HepG2 (cell line): ENCODE data around the gene PPRC1. TPM values are rescaled to one million over a fixed set of nuclear protein-coding genes. Genes with fewer than 3 reads are reported as not detected.

Experiments used
- ARID3A ChIP-seq: IDR thresholded peaks from 2 replicates; pipeline ENCODE4 v1.6.1; 2012; ENCODE audit warnings: low read depth, low read length, improper control_type of control experiment
- ARNT2 ChIP-seq: sonication (generic); formaldehyde crosslinking; IDR thresholded peaks from 2 replicates; pipeline ENCODE4 v1.8.0; 2022; ENCODE audit warnings: mild to moderate bottlenecking, low read depth, missing genetic modification reagents, moderate library complexity
- CENPX ChIP-seq: sonication (generic); formaldehyde crosslinking; IDR thresholded peaks from 2 replicates; pipeline ENCODE4 v1.9.0; 2021; ENCODE audit warnings: mild to moderate bottlenecking, missing genetic modification reagents, moderate library complexity
- DRAP1 ChIP-seq: IDR thresholded peaks from 2 replicates; pipeline ENCODE4 v1.6.1; 2016; ENCODE audit warnings: missing genetic modification reagents, missing compliant biosample characterization
- EEA1 ChIP-seq: sonication (generic); formaldehyde crosslinking; IDR thresholded peaks from 2 replicates; pipeline ENCODE4 v1.5.1; 2020; ENCODE audit warnings: mild to moderate bottlenecking, missing genetic modification reagents, borderline replicate concordance
- FOXP1 ChIP-seq, 2 experiments: fragments of 450-650 bp in 1 of 2; IDR thresholded peaks; 2 replicates each; pipeline ENCODE4 v1.6.1; 2017 to 2018; ENCODE audit warnings: antibody characterized with exemption in 1 of 2
- GTF3A ChIP-seq: sonication (generic); formaldehyde crosslinking; conservative IDR thresholded peaks from 2 replicates; pipeline ENCODE4 v1.4.0; 2020; ENCODE audit warnings: mild to moderate bottlenecking, missing genetic modification reagents
- HHEX ChIP-seq: IDR thresholded peaks from 2 replicates; pipeline ENCODE4 v1.6.1; 2016; ENCODE audit warnings: control low read depth
- HMG20A ChIP-seq: IDR thresholded peaks from 2 replicates; pipeline ENCODE4 v1.6.1; 2016; ENCODE audit warnings: borderline replicate concordance
- HMGXB4 ChIP-seq, 2 experiments: sonication (generic) in 1 of 2; formaldehyde crosslinking in 1 of 2; IDR thresholded peaks; 2 replicates each; pipeline versions ENCODE4 v1.4.0 to v1.6.1; 2018 to 2020; ENCODE audit warnings: missing genetic modification reagents in 2 of 2, borderline replicate concordance in 1 of 2, low read depth in 1 of 2, mild to moderate bottlenecking in 1 of 2, missing biosample characterization in 1 of 2
- HNRNPH1 ChIP-seq: fragments of 200-400 bp; formaldehyde crosslinking; optimal IDR thresholded peaks from 2 replicates; pipeline ENCODE3; 2017; ENCODE audit warnings: mild to moderate bottlenecking, low read depth, low read length
- KAT8 ChIP-seq: IDR thresholded peaks from 2 replicates; pipeline ENCODE4 v1.6.1; 2016; ENCODE audit warnings: missing genetic modification reagents, missing compliant biosample characterization
- KLF12 ChIP-seq: sonication (generic); formaldehyde crosslinking; IDR thresholded peaks from 2 replicates; pipeline ENCODE4 v1.4.0; 2020; ENCODE audit warnings: missing genetic modification reagents, borderline replicate concordance
- MAFF ChIP-seq: IDR thresholded peaks from 2 replicates; pipeline ENCODE4 v1.6.1; 2011; ENCODE audit warnings: low read depth, low read length, improper control_type of control experiment
- MED13 ChIP-seq: sonication (generic); formaldehyde crosslinking; IDR thresholded peaks from 2 replicates; pipeline ENCODE4 v1.5.0; 2020; ENCODE audit warnings: missing genetic modification reagents
- MEIS1 ChIP-seq: sonication (generic); formaldehyde crosslinking; IDR thresholded peaks from 2 replicates; pipeline ENCODE4 v1.9.0; 2021; ENCODE audit warnings: mild to moderate bottlenecking, missing genetic modification reagents, moderate library complexity, borderline replicate concordance
- NFYB ChIP-seq: sonication (generic); formaldehyde crosslinking; IDR thresholded peaks from 2 replicates; pipeline ENCODE4 v1.4.0; 2020; ENCODE audit warnings: missing genetic modification reagents
- NFYC ChIP-seq: IDR thresholded peaks from 2 replicates; pipeline ENCODE4 v1.6.1; 2016; ENCODE audit warnings: missing genetic modification reagents, missing compliant biosample characterization
- NR2C2 ChIP-seq: sonication (generic); formaldehyde crosslinking; IDR thresholded peaks from 2 replicates; pipeline ENCODE4 v1.4.0; 2020; ENCODE audit warnings: missing genetic modification reagents, mild to moderate bottlenecking, moderate library complexity, borderline replicate concordance
- RFX5 ChIP-seq: IDR thresholded peaks from 2 replicates; pipeline ENCODE4 v1.6.1; 2011; ENCODE audit warnings: low read depth, low read length, improper control_type of control experiment
- RFXAP ChIP-seq: sonication (generic); formaldehyde crosslinking; IDR thresholded peaks from 2 replicates; pipeline ENCODE4 v1.4.0; 2020; ENCODE audit warnings: missing genetic modification reagents, borderline replicate concordance
- SMARCE1 ChIP-seq: fragments of 450-650 bp; IDR thresholded peaks from 2 replicates; pipeline ENCODE4 v1.6.1; 2017; ENCODE audit warnings: borderline replicate concordance
- ZFY ChIP-seq: sonication (generic); formaldehyde crosslinking; IDR thresholded peaks from 2 replicates; pipeline ENCODE4 v1.4.0; 2020; ENCODE audit warnings: missing genetic modification reagents
- ZNF20 ChIP-seq: sonication (generic); formaldehyde crosslinking; IDR thresholded peaks from 2 replicates; pipeline ENCODE4 v1.4.0; 2020; ENCODE audit warnings: mild to moderate bottlenecking, moderate library complexity, missing genetic modification reagents
- ZNF354B ChIP-seq: sonication (generic); formaldehyde crosslinking; IDR thresholded peaks from 2 replicates; pipeline ENCODE4 v1.8.0; 2022; ENCODE audit warnings: mild to moderate bottlenecking, missing genetic modification reagents
- ZNF382 ChIP-seq: sonication (generic); formaldehyde crosslinking; IDR thresholded peaks from 2 replicates; pipeline ENCODE4 v1.5.0; 2020; ENCODE audit warnings: missing genetic modification reagents, mild to moderate bottlenecking, borderline replicate concordance
- ZNF644 ChIP-seq: IDR thresholded peaks from 2 replicates; pipeline ENCODE4 v1.6.1; 2016; ENCODE audit warnings: low read depth
- ZNF850 ChIP-seq: sonication (generic); formaldehyde crosslinking; conservative IDR thresholded peaks from 2 replicates; pipeline ENCODE4 v1.9.0; 2021; ENCODE audit warnings: mild to moderate bottlenecking, missing genetic modification reagents
- ZNF879 ChIP-seq: sonication (generic); formaldehyde crosslinking; IDR thresholded peaks from 2 replicates; pipeline ENCODE4 v1.8.1; 2023; ENCODE audit warnings: missing genetic modification reagents
- polyA plus RNA-seq, 8 experiments: library from polyadenylated mRNA; depleted of rRNA in 3 of 8; stranded (reverse) in 7 of 8; unstranded in 1 of 8; fragments of >200 nt; fragmentation: Illumina TruSeq in 4 of 8; extraction: Trizol in 4 of 8; gene quantifications; 2 replicates each; pipeline versions ENCODE4 v1.2.1 to v1.2.3, GENCODE V29; 2011 to 2016; ENCODE audit warnings: low read depth in 4 of 8, missing spikeins in 1 of 8, mixed read lengths in 1 of 8; ENCODE audit not compliant: insufficient read depth in 1 of 8
- total RNA-seq, 5 experiments: library from RNA; depleted of rRNA; stranded (reverse); fragments of >200 nt; fragmentation: Illumina TruSeq; extraction: Trizol; gene quantifications; 2 replicates each; pipeline ENCODE4 v1.2.3, GENCODE V29; 2016; ENCODE audit warnings: low read depth in 1 of 5

The PPRC1 gene
- total and polyA plus RNA-seq, 2 of the 13 experiments (the other 11 are each of a cell fraction or from before 2014, with no cell fraction given): 18.7 to 24.2 TPM

- TF ChIP-seq RFXAP (CRISPR knock-in tag): peak; percentile 58; the same call in 1 of the 2 replicates
- no peak for TF ChIP-seq ZNF850 (CRISPR knock-in tag)
- peak; percentile 79; the same call in 1 of the 2 replicates for TF ChIP-seq ZNF354B (CRISPR knock-in tag)
- peak; percentile 92 for TF ChIP-seq ARNT2 (CRISPR knock-in tag)
- peak; percentile 96 for TF ChIP-seq NR2C2 (CRISPR knock-in tag)
- 0 out of 2 replicates have a peak, but pooled peaks have one; percentile 42 for TF ChIP-seq ZNF20 (CRISPR knock-in tag)
- peak; percentile 67 for TF ChIP-seq NFYB (CRISPR knock-in tag)
- TF ChIP-seq ZFY: peak; percentile 93
- peak; percentile 16; the same call in 1 of the 2 replicates for TF ChIP-seq MED13 (CRISPR knock-in tag)
- peak; percentile 58 to 66; a peak in 3 of 4 replicates for TF ChIP-seq HMGXB4 (CRISPR knock-in tag; IDR thresholded peaks at IDR 0.05; ENCODE audit: borderline replicate concordance in 1 of 2, low read depth in 1 of 2)
- TF ChIP-seq RFX5: no peak
- peak; percentile 97 for TF ChIP-seq KAT8
- TF ChIP-seq FOXP1 (IDR thresholded peaks at IDR 0.05): no peak
- no peak; the same call in 1 of the 2 replicates for TF ChIP-seq FOXP1 (CRISPR knock-in tag; IDR thresholded peaks at IDR 0.05)
- no peak for TF ChIP-seq MAFF
- TF ChIP-seq MEIS1 (CRISPR knock-in tag): no peak; the same call in 1 of the 2 replicates
- TF ChIP-seq SMARCE1: no peak
- TF ChIP-seq ARID3A: 0 out of 2 replicates have a peak, but pooled peaks have one; percentile 26
- no peak for TF ChIP-seq ZNF879 (CRISPR knock-in tag)
- TF ChIP-seq DRAP1 (CRISPR knock-in tag): peak; percentile 65
- peak; percentile 96; the same call in 1 of the 2 replicates for TF ChIP-seq KLF12 (CRISPR knock-in tag)
- no peak for TF ChIP-seq HMG20A (CRISPR knock-in tag)
- TF ChIP-seq CENPX (CRISPR knock-in tag): no peak
- TF ChIP-seq ZNF382 (CRISPR knock-in tag): no peak
- no peak for TF ChIP-seq HHEX (CRISPR knock-in tag)
- TF ChIP-seq EEA1 (CRISPR knock-in tag): no peak
- peak; percentile 66 for TF ChIP-seq NFYC (CRISPR knock-in tag)
- no peak; the same call in 1 of the 2 replicates for TF ChIP-seq ZNF644 (CRISPR knock-in tag)
- no peak for TF ChIP-seq HNRNPH1
- no peak for TF ChIP-seq GTF3A (CRISPR knock-in tag)
Observed at GRCh38 chr10:102151774-102152544, 19.1 kb downstream of the PPRC1 start, which contains the start of gene NOLC1 (continued).
